T-helper 1 cell treated with Interleukin-12 subunit alpha and Interleukin-12 subunit beta and Interleukin-4 antibody, amounts not matched to agents 30 μg/mL and 1 μg/mL, for 36 hours (primary cell): ENCODE data around the gene CEMP1.
A peak's percentile ranks its signal among the peaks of the same experiment; 100 is the strongest.

ENCODE experiments used
- H3K27ac Mint-ChIP-seq: one replicate; pipeline ENCODE4 v1.8.0; 2021; ENCODE audit warnings: mild to moderate bottlenecking, mixed read lengths
- H3K27me3 Mint-ChIP-seq: one replicate; pipeline ENCODE4 v1.8.0; 2021; ENCODE audit warnings: low read depth, mixed read lengths
- H3K36me3 Mint-ChIP-seq: one replicate; pipeline ENCODE4 v1.8.0; 2021; ENCODE audit warnings: low read depth, mixed read lengths
- H3K4me1 Mint-ChIP-seq: one replicate; pipeline ENCODE4 v1.8.0; 2021; ENCODE audit warnings: low read depth, mixed read lengths
- H3K4me3 Mint-ChIP-seq: one replicate; pipeline ENCODE4 v1.8.0; 2021; ENCODE audit warnings: mild to moderate bottlenecking, moderate library complexity, mixed read lengths
- H3K9me3 Mint-ChIP-seq: one replicate; pipeline ENCODE4 v1.8.0; 2021; ENCODE audit warnings: mixed read lengths

Gene CEMP1

DNA sequence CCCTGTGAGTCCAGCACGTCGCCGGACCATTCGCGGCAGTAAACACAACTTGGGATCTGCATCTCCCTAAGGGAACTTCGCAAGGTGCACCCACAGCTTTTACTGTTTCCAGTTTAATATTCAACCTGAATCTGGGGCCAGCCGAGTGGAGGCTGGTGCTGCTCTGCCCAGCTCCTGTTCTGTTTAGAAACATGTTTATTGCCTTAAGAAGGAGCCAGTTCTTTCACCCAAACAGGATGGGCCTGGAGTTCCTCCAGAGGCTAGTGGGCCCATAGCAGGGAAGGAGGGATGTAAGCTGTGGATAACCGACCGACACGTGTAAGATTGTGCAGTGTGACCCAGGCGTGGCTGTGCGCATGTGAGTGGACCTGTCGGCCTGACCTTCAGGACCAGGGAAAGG lies 38.9 kb downstream of the CEMP1 start:
- H3K9me3 Mint-ChIP-seq: no peaks in the 10 kb centered on the region
- H3K4me3 Mint-ChIP-seq: no peak overlapping the region
- no peaks in the 10 kb centered on the region for H3K36me3 Mint-ChIP-seq
- H3K4me1 Mint-ChIP-seq: peaks cover 3% of the 10 kb centered on the region
- no peak overlapping the region for H3K27ac Mint-ChIP-seq
- no peaks in the 10 kb centered on the region for H3K27me3 Mint-ChIP-seq

DNA sequence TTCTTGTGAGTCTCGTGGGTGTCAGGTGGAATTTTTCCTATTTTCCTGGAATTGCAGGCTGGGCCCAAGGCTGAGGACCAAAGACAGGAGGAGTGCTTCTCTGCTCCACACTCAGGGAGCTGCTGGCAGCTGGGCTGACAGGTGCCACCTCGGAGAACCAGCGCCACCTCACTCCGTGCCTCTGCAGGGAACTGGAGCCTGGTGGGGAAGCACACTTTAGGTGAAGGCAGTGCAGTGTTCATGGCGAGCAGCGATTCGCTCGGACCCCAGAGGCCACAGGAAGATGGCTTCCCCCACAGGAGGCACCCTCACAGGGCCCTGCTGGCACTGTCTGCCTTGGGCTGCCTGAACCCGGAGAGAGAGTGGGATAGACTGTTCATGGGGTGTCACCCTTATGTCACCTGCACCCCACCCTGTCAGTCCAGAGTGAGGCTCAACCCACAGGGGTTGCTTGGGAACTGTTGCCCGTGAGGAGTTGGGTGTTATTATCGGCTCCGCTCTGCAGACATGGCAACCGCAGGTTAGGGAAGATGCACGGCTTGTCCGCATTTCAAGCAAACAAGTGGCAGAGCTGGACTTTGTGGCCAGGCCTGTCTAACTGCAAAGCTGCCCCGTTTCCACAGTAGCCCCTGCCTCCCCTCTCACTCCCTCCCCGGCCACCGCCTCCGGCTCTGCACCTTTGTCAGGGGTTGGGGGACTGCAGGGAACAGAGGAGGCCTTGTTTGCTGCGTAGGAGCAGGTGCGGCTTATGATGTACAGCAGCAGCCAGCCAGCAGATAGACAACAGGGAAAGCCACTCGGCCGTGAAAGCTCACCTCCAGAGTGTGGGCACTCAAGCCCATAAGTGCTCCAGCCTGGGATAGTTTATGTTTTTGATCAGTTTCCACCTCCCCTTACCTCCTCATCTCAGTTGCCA lies 40.8 kb downstream of the CEMP1 start:
- peaks cover 13% of the 10 kb centered on the region for H3K4me1 Mint-ChIP-seq
- no peaks in the 10 kb centered on the region for H3K9me3 Mint-ChIP-seq
- no peaks in the 10 kb centered on the region for H3K27me3 Mint-ChIP-seq
- no peak overlapping the region for H3K4me3 Mint-ChIP-seq
- no peaks in the 10 kb centered on the region for H3K36me3 Mint-ChIP-seq
- H3K27ac Mint-ChIP-seq: no peak overlapping the region

DNA sequence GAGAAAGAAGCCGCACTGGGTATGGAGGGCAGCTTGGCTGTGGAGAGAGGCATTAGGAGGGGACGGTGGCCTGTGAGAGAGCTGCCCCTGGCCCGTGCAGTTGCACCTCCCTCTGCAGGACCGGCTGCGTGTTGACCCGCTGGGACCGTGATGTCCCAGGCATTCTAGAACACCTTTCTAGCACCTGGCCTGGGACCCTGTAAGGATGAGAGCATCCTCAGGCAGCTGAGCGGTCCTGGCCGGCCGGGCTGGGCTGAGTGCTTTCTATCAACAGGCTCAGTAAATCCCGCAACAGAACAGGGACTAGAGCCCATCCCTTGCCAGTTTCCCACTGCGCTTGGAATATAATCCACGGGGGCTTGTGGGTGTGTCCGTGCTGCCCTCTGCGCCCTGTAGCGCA lies 41.6 kb downstream of the CEMP1 start:
- no peak overlapping the region for H3K4me3 Mint-ChIP-seq
- H3K9me3 Mint-ChIP-seq: no peaks in the 10 kb centered on the region
- H3K36me3 Mint-ChIP-seq: no peaks in the 10 kb centered on the region
- H3K27me3 Mint-ChIP-seq: no peaks in the 10 kb centered on the region
- peaks cover 15% of the 10 kb centered on the region for H3K4me1 Mint-ChIP-seq
- H3K27ac Mint-ChIP-seq: no peak overlapping the region

- Mint-ChIP-seq H3K9me3 (no peaks in the 10 kb centered on the region), H3K27ac (no peak overlapping the region), H3K27me3 (no peaks in the 10 kb centered on the region), H3K36me3 (no peaks in the 10 kb centered on the region), H3K4me1 (peaks cover 15% of the 10 kb centered on the region), H3K4me3 (no peak overlapping the region)
Observed at GRCh38 chr16:2487903-2488531, 43.2 kb downstream of the CEMP1 start.

DNA sequence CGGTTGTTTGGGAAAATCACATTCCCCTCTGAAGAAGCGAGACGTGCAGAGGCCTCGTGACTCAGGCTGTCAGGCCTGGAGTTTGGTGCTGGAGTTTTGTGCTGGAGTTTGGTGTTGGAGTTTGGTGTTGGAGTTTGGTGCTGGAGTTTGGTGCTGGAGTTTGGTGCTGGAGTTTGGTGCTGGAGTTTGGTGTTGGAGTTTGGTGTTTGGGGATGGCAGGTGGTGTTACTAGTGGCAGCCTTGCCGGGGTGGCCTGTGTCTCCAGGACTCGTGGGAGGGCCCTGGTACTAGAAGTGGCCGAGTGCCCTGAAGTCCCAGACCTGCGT lies 43.7 kb downstream of the CEMP1 start:
- H3K36me3 Mint-ChIP-seq: no peaks in the 10 kb centered on the region
- no peaks in the 10 kb centered on the region for H3K27me3 Mint-ChIP-seq
- peak overlapping the region; percentile 55 for H3K4me3 Mint-ChIP-seq
- no peaks in the 10 kb centered on the region for H3K9me3 Mint-ChIP-seq
- H3K27ac Mint-ChIP-seq: peak overlapping the region; percentile 82
- H3K4me1 Mint-ChIP-seq: peaks cover 15% of the 10 kb centered on the region

DNA sequence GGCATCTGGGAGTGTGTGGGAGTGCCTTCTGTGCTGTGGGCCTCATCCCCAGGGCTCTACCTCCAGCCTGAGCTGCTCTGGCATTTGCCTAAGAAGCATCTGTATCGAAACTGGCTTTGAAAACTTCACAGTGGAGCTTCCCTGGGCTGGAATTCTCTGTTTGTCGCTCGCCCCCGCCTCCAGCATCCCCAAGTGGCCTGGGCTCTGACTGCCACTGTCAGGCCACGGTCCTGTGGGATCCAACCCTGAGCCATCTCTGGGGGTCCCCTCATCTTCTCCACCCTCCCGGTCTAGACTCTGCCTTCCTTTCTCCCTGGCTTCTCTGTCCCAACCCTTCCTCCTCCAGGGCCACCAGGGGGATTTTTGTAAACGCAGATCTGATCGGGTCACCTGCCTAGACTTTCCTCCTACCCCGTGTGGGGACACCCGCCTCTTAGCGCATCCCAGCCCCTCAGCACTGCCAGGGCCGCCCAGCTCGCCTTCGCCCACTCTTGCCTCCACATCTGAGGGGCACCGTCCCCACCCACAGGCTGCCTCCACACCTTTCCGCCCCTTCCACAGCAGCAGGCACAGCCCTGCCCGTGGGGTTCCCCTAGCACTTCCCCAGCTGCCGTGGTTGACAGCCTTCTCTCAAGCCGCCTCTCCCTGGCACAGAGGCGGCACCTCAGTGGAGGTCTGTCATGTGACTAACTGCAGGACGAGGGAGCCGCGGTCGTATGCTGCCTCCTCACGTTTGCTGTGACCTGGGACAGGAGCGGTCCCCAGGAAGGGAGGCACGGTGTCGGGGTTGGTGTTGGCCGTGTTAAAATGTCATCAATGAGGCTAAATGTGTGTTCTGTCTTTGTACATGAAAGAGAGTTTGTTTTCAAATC lies 44.3 kb downstream of the CEMP1 start:
- no peaks in the 10 kb centered on the region for H3K36me3 Mint-ChIP-seq
- no peaks in the 10 kb centered on the region for H3K27me3 Mint-ChIP-seq
- peak overlapping the region; percentile 55 for H3K4me3 Mint-ChIP-seq
- no peaks in the 10 kb centered on the region for H3K9me3 Mint-ChIP-seq
- peaks cover 15% of the 10 kb centered on the region for H3K4me1 Mint-ChIP-seq
- H3K27ac Mint-ChIP-seq: peak overlapping the region; percentile 82

DNA sequence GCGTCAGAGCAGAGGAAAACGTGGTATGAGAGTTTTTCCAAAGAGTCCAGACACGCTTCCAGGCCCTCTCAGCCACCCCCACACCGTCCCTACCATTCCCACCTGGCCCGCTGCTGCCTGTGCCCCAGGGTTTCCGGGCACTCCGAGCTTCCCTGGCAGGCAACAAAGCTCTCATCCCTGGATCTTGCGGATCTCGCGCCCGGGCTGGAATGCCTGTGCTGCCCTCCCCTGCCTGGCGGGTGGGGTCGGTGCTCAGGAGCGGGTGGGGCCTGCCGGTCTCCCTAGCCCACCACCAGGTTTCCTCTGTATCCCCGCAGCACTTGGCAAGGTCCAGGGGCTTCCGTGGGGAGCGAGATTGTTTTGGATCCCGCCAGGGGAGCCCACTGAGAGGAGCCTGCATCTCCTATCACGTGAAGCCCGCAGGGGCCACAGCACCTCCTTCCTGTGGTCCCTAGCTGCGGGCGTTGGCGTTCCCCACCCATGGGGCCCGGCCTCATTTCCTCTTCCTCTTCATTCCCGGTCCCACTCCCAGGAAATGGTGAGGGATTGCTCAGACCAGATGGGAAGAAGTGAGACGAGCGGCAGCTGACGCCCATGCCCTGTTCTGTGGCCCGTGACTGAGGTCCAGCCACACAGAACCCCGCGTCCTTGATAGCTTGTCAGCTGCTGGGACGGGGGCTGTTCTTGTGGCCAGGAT lies 45.2 kb downstream of the CEMP1 start:
- H3K36me3 Mint-ChIP-seq: no peaks in the 10 kb centered on the region
- no peak overlapping the region for H3K27ac Mint-ChIP-seq
- H3K9me3 Mint-ChIP-seq: no peaks in the 10 kb centered on the region
- H3K4me1 Mint-ChIP-seq: peaks cover 15% of the 10 kb centered on the region
- no peak overlapping the region for H3K4me3 Mint-ChIP-seq
- H3K27me3 Mint-ChIP-seq: no peaks in the 10 kb centered on the region

- no peak overlapping the region for H3K4me3 Mint-ChIP-seq
- H3K27ac Mint-ChIP-seq: peak overlapping the region; percentile 15
- peaks cover 15% of the 10 kb centered on the region for H3K4me1 Mint-ChIP-seq
- no peaks in the 10 kb centered on the region for H3K9me3 Mint-ChIP-seq
- no peaks in the 10 kb centered on the region for H3K27me3 Mint-ChIP-seq
- H3K36me3 Mint-ChIP-seq: no peaks in the 10 kb centered on the region
Observed at GRCh38 chr16:2484898-2485508, 46.2 kb downstream of the CEMP1 start.

DNA sequence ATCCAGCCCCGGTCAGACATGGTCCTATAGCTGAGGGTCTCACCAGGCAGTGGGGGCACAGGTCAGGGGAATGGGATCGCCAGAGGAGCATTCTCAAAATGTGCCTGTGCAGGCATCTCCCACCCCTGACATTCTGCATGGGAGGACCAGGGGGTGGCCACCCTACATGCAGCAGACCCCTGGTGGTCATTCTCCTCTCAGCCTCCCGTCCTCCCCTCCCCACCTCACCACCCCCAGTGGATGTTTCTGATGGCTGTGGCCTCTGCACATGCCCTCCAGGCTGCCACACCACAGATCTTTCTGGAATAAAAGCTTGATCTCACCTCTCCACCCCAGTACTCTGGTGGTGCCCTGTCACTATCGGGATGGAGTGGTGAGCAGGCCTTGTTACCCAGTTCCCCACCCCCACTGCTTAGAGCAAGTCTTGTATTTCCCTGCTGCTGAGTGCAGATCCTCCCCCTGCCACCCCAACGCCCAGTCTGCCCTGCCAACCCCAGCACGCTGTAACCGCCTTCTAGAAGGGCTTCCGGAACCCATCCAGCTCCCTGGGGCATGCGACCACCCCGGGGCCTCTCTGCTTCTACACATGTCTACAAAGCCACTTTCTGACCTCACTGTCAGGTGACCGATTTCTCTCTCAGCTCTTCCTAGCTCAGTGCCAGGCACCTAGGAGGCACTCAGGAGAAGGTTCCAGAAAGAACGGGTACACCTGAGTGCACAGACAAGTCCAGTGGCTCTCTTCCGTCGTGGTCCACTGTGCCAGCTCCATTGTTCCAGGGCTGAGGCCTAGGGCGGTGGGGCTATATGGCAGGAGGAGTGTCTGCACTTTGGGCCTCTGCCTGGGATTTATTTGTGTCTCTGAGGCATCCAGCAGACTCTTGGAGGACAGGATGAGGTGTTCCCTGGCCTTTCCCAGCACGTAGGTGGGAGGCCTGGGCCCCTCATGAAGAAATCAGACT lies 47.0 kb downstream of the CEMP1 start:
- Mint-ChIP-seq H3K4me1 (peaks cover 15% of the 10 kb centered on the region), H3K27me3 (no peaks in the 10 kb centered on the region), H3K9me3 (no peaks in the 10 kb centered on the region), H3K27ac (no peak overlapping the region), H3K4me3 (no peak overlapping the region), H3K36me3 (no peaks in the 10 kb centered on the region)

- Mint-ChIP-seq H3K36me3 (no peaks in the 10 kb centered on the region), H3K27me3 (no peaks in the 10 kb centered on the region), H3K27ac (peak overlapping the region; percentile 36), H3K4me1 (peaks cover 15% of the 10 kb centered on the region), H3K4me3 (no peak overlapping the region), H3K9me3 (no peaks in the 10 kb centered on the region)
Observed at GRCh38 chr16:2482708-2483534, 48.3 kb downstream of the CEMP1 start.

- Mint-ChIP-seq H3K27me3 (no peaks in the 10 kb centered on the region), H3K4me1 (peaks cover 11% of the 10 kb centered on the region), H3K9me3 (no peaks in the 10 kb centered on the region), H3K27ac (no peak overlapping the region), H3K36me3 (no peaks in the 10 kb centered on the region), H3K4me3 (no peak overlapping the region)
Observed at GRCh38 chr16:2482249-2482648, 49.0 kb downstream of the CEMP1 start.

GRCh38 chr16:2481676-2482075 lies 49.5 kb downstream of the CEMP1 start:
- peaks cover 4% of the 10 kb centered on the region for H3K27me3 Mint-ChIP-seq
- no peaks in the 10 kb centered on the region for H3K9me3 Mint-ChIP-seq
- H3K36me3 Mint-ChIP-seq: no peaks in the 10 kb centered on the region
- peaks cover 10% of the 10 kb centered on the region for H3K4me1 Mint-ChIP-seq
- H3K4me3 Mint-ChIP-seq: no peak overlapping the region
- no peak overlapping the region for H3K27ac Mint-ChIP-seq
